Neural cell (in vitro differentiated cells): ENCODE measurements around the gene CEP89. TPM values are rescaled to one million over a fixed set of nuclear protein-coding genes. Genes with fewer than 3 reads are reported as not detected.

Experiments
- H2AFZ ChIP-seq: fragments of 200-600, 300-800 bp; sonication (generic), shearing (Covaris generic); 2 replicates; pipeline ENCODE4 v1.6.0; 2014; ENCODE audit warnings: low read depth, mild to moderate bottlenecking, antibody characterized with exemption, low read length, moderate library complexity
- H3F3A ChIP-seq: fragments of 200-600 bp; shearing (Covaris generic); 2 replicates; pipeline ENCODE4 v1.6.1; 2016; ENCODE audit warnings: mild to moderate bottlenecking, moderate library complexity, mixed read lengths, antibody characterized with exemption, low read length; ENCODE audit not compliant: insufficient read depth, poor library complexity, severe bottlenecking
- H3K27ac ChIP-seq: fragments of 200-600, 300-800 bp; sonication (generic), shearing (Covaris generic); 2 replicates; pipeline ENCODE4 v1.5.1; 2014; ENCODE audit warnings: mild to moderate bottlenecking, low read length, moderate library complexity
- H3K27me3 ChIP-seq: fragments of 300-800, 200-600 bp; sonication (generic), shearing (Covaris generic); 2 replicates; pipeline ENCODE4 v1.6.0; 2014; ENCODE audit warnings: mild to moderate bottlenecking, low read depth, low read length, moderate library complexity; ENCODE audit not compliant: insufficient read depth
- H3K36me3 ChIP-seq: fragments of 300-800, 200-600 bp; sonication (generic), shearing (Covaris generic); 2 replicates; pipeline ENCODE4 v1.5.1; 2014; ENCODE audit warnings: mild to moderate bottlenecking, antibody characterized with exemption, low read length, moderate library complexity; ENCODE audit not compliant: insufficient read depth
- H3K4me2 ChIP-seq: fragments of 300-800, 200-600 bp; sonication (generic), shearing (Covaris generic); 2 replicates; pipeline ENCODE4 v1.6.0; 2014; ENCODE audit warnings: mild to moderate bottlenecking, low read length
- H3K4me3 ChIP-seq: fragments of 300-800, 200-600 bp; sonication (generic), shearing (Covaris generic); 2 replicates; pipeline ENCODE4 v1.5.1; 2014; ENCODE audit warnings: mild to moderate bottlenecking, low read length, moderate library complexity
- H3K79me2 ChIP-seq: fragments of 200-600 bp; shearing (Covaris generic); replicated peaks from 2 replicates; pipeline ENCODE4 v1.6.0; 2014; ENCODE audit warnings: mild to moderate bottlenecking, low read length, moderate library complexity; ENCODE audit not compliant: insufficient read depth
- H3K9ac ChIP-seq: fragments of 300-800, 200-600 bp; sonication (generic), shearing (Covaris generic); 2 replicates; pipeline ENCODE4 v1.6.1; 2016; ENCODE audit warnings: mild to moderate bottlenecking, low read length, mixed read lengths
- H3K9me2 ChIP-seq: fragments of 200-600 bp; shearing (Covaris generic); 2 replicates; pipeline ENCODE4 v1.6.1; 2016; ENCODE audit warnings: mild to moderate bottlenecking, low read length, mixed read lengths; ENCODE audit not compliant: insufficient read depth
- H3K9me3 ChIP-seq: fragments of 200-600, 300-800 bp; sonication (generic), shearing (Covaris generic); 2 replicates; pipeline ENCODE4 v1.6.1; 2016; ENCODE audit warnings: mild to moderate bottlenecking, mixed run types, low read length, moderate library complexity, mixed read lengths
- H4K20me1 ChIP-seq: fragments of 200-600 bp; shearing (Covaris generic); 2 replicates; pipeline ENCODE4 v1.6.1; 2016; ENCODE audit warnings: mild to moderate bottlenecking, mixed run types; ENCODE audit not compliant: insufficient read depth
- EP300 ChIP-seq: fragments of 450-650 bp; conservative IDR thresholded peaks from 2 replicates; pipeline ENCODE4 v1.6.1; 2014; ENCODE audit warnings: antibody characterized with exemption, mild to moderate bottlenecking, moderate library complexity; ENCODE audit not compliant: poor library complexity, severe bottlenecking
- EZH2 ChIP-seq: fragments of 200-600, 300-800 bp; shearing (Covaris generic), sonication (generic); IDR thresholded peaks from 2 replicates; pipeline ENCODE4 v1.6.1; 2014; ENCODE audit warnings: antibody characterized with exemption, low read length, borderline replicate concordance, mild to moderate bottlenecking; ENCODE audit not compliant: insufficient read depth, poor library complexity, severe bottlenecking
- MXI1 ChIP-seq: fragments of 450-650 bp; conservative IDR thresholded peaks from 2 replicates; pipeline ENCODE4 v1.6.1; 2014; ENCODE audit warnings: antibody characterized with exemption, mild to moderate bottlenecking; ENCODE audit not compliant: poor library complexity, severe bottlenecking
- POLR2AphosphoS5 ChIP-seq: IDR thresholded peaks from 2 replicates; pipeline ENCODE4 v1.6.1; 2012
- RAD21 ChIP-seq: fragments of 450-650 bp; conservative IDR thresholded peaks from 2 replicates; pipeline ENCODE4 v1.6.1; 2014; ENCODE audit warnings: antibody characterized with exemption, mild to moderate bottlenecking, moderate library complexity
- SMC3 ChIP-seq: fragments of 450-650 bp; conservative IDR thresholded peaks from 2 replicates; pipeline ENCODE4 v1.6.1; 2014; ENCODE audit warnings: antibody characterized with exemption, mild to moderate bottlenecking, moderate library complexity; ENCODE audit not compliant: poor library complexity
- TAF1 ChIP-seq: IDR thresholded peaks from 2 replicates; pipeline ENCODE4 v1.6.1; 2012; ENCODE audit warnings: low read depth
- polyA plus RNA-seq: library from polyadenylated mRNA; depleted of rRNA; stranded (reverse); fragments of >200 nt; gene quantifications from 2 replicates; pipeline ENCODE4 v1.2.3, GENCODE V29; 2014
- TF ChIP-seq, protein P1 (sequence below): IDR thresholded peaks from 2 replicates; pipeline ENCODE4 v1.6.1; 2012; ENCODE audit warnings: borderline replicate concordance
- TF ChIP-seq, protein P2 (sequence below): fragments of 450-650 bp; IDR thresholded peaks from 2 replicates; pipeline ENCODE4 v1.5.1; 2014; ENCODE audit warnings: antibody characterized with exemption, mild to moderate bottlenecking, moderate library complexity; ENCODE audit not compliant: poor library complexity, severe bottlenecking

Gene CEP89
- polyA plus RNA-seq, 1 donor from 2014 or later: 24.1 TPM

DNA sequence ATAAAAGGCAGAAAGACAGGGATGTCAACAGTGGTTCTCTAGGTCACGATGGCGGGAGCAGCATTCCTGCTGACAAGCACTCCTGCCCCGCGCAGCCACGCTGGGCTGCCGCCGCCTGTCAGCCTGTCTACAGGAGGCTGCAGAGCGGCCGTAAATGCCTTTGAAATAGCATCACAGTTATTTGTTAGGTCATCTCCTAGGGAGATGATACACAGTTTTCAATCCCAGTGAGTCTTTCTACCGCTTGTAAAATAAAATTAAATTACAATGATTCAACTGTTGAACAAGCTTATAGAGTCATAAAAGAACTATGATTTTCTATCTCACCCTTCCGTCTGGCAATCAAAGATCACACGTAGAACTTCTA, 94.9 kb downstream of the CEP89 start:
- Histone ChIP-seq H3K27ac (no peak overlapping the region), H4K20me1 (no peaks in the 10 kb centered on the region), H3K36me3 (no peaks in the 10 kb centered on the region), H3K79me2 (no peaks in the 10 kb centered on the region), H3K27me3 (no peaks in the 10 kb centered on the region), H3K9ac (no peak overlapping the region), H3K4me2 (no peak overlapping the region), H3K9me2 (no peaks in the 10 kb centered on the region), H3K9me3 (no peaks in the 10 kb centered on the region), H3F3A (no peaks in the 10 kb centered on the region), H2AFZ (no peak overlapping the region), H3K4me3 (no peak overlapping the region)
- TF ChIP-seq EP300 (peak; percentile 45), RAD21 (no peak)

DNA sequence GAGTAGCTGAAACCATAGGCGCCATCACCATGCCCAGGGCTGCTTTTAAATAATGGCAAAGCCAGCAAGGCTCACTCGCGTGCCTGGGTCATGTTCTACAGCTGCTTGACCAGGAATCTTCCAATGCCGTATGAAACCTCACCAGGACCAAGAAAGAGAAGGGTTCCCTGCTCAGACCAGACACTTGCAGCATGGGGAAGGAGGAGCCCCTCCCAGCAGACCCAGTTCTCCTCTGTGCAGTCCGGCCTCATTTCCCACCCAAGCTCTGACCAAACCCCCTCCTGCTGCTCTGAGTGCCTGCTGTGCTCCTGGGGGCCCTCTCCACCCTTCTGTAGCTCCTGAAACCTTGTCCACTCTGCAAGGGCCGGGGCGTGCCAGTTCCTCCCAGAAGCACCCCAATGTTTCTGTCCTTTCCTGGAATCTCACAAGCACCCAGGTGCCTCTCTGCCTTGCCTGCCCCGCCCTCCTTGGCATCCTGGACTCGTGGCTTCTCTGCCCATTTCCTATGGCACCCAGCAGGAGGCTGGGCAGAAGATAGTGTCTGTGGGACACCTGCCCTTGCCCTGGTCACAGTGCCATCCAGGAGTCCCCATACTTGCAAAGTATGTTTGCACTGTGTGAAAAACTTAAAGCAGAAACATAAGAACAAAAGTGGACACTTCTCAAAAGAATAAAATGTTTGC, 95.4 kb downstream of the CEP89 start:
- Histone ChIP-seq H3K79me2 (no peaks in the 10 kb centered on the region), H3K27ac (no peak overlapping the region), H3K9ac (no peak overlapping the region), H3K27me3 (no peaks in the 10 kb centered on the region), H3K9me2 (no peaks in the 10 kb centered on the region), H3F3A (no peaks in the 10 kb centered on the region), H4K20me1 (no peaks in the 10 kb centered on the region), H3K4me3 (no peak overlapping the region), H3K9me3 (no peaks in the 10 kb centered on the region), H3K36me3 (no peaks in the 10 kb centered on the region), H2AFZ (no peak overlapping the region), H3K4me2 (no peak overlapping the region)
- TF ChIP-seq, protein P1, sequence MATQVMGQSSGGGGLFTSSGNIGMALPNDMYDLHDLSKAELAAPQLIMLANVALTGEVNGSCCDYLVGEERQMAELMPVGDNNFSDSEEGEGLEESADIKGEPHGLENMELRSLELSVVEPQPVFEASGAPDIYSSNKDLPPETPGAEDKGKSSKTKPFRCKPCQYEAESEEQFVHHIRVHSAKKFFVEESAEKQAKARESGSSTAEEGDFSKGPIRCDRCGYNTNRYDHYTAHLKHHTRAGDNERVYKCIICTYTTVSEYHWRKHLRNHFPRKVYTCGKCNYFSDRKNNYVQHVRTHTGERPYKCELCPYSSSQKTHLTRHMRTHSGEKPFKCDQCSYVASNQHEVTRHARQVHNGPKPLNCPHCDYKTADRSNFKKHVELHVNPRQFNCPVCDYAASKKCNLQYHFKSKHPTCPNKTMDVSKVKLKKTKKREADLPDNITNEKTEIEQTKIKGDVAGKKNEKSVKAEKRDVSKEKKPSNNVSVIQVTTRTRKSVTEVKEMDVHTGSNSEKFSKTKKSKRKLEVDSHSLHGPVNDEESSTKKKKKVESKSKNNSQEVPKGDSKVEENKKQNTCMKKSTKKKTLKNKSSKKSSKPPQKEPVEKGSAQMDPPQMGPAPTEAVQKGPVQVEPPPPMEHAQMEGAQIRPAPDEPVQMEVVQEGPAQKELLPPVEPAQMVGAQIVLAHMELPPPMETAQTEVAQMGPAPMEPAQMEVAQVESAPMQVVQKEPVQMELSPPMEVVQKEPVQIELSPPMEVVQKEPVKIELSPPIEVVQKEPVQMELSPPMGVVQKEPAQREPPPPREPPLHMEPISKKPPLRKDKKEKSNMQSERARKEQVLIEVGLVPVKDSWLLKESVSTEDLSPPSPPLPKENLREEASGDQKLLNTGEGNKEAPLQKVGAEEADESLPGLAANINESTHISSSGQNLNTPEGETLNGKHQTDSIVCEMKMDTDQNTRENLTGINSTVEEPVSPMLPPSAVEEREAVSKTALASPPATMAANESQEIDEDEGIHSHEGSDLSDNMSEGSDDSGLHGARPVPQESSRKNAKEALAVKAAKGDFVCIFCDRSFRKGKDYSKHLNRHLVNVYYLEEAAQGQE: no peak
- TF ChIP-seq EZH2: no peak
- TF ChIP-seq RAD21: no peak
- TF ChIP-seq, protein P2, sequence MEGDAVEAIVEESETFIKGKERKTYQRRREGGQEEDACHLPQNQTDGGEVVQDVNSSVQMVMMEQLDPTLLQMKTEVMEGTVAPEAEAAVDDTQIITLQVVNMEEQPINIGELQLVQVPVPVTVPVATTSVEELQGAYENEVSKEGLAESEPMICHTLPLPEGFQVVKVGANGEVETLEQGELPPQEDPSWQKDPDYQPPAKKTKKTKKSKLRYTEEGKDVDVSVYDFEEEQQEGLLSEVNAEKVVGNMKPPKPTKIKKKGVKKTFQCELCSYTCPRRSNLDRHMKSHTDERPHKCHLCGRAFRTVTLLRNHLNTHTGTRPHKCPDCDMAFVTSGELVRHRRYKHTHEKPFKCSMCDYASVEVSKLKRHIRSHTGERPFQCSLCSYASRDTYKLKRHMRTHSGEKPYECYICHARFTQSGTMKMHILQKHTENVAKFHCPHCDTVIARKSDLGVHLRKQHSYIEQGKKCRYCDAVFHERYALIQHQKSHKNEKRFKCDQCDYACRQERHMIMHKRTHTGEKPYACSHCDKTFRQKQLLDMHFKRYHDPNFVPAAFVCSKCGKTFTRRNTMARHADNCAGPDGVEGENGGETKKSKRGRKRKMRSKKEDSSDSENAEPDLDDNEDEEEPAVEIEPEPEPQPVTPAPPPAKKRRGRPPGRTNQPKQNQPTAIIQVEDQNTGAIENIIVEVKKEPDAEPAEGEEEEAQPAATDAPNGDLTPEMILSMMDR: no peak
- no peak for TF ChIP-seq TAF1
- no peak for TF ChIP-seq MXI1
- TF ChIP-seq POLR2AphosphoS5: no peak
- TF ChIP-seq SMC3: no peak
- TF ChIP-seq EP300: no peak
